IPS-18a (cell line): ENCODE results near the gene XKRX.

ENCODE experiments used
- H3K27ac ChIP-seq: one replicate; pipeline ENCODE4 v1.5.1; 2013; ENCODE audit warnings: low read length
- H3K27me3 ChIP-seq: one replicate; pipeline ENCODE4 v1.6.1; 2013; ENCODE audit warnings: mild to moderate bottlenecking, low read length; ENCODE audit not compliant: control insufficient read depth, insufficient read depth
- H3K36me3 ChIP-seq: one replicate; pipeline ENCODE4 v1.6.1; 2013; ENCODE audit warnings: low read depth, low read length; ENCODE audit not compliant: control insufficient read depth
- H3K4me1 ChIP-seq: one replicate; pipeline ENCODE4 v1.6.1; 2013; ENCODE audit warnings: low read depth, low read length; ENCODE audit not compliant: control insufficient read depth
- H3K4me3 ChIP-seq: one replicate; pipeline ENCODE4 v1.5.1; 2013; ENCODE audit warnings: low read length
- H3K9ac ChIP-seq: one replicate; pipeline ENCODE4 v1.6.1; 2013; ENCODE audit warnings: mild to moderate bottlenecking, low read length, moderate library complexity
- H3K9me3 ChIP-seq: one replicate; pipeline ENCODE4 v1.6.1; 2013; ENCODE audit warnings: low read depth, low read length; ENCODE audit not compliant: control insufficient read depth

The XKRX gene

GRCh38 chrX:100883654-100884053 lies 45.1 kb downstream of the XKRX start:
- Histone ChIP-seq H3K36me3 (no peaks in the 10 kb centered on the region), H3K4me3 (no peak overlapping the region), H3K9me3 (no peaks in the 10 kb centered on the region), H3K4me1 (peaks cover 3% of the 10 kb centered on the region), H3K27me3 (no peaks in the 10 kb centered on the region), H3K9ac (no peak overlapping the region), H3K27ac (no peak overlapping the region)

- no peaks in the 10 kb centered on the region for H3K36me3 ChIP-seq
- H3K4me3 ChIP-seq, result no peak overlapping the region
- H3K9me3 ChIP-seq, result no peaks in the 10 kb centered on the region
- peaks cover 3% of the 10 kb centered on the region for H3K4me1 ChIP-seq
- no peak overlapping the region for H3K9ac ChIP-seq
- no peak overlapping the region for H3K27ac ChIP-seq
- no peaks in the 10 kb centered on the region for H3K27me3 ChIP-seq
Observed at GRCh38 chrX:100880368-100880767, 48.3 kb downstream of the XKRX start.

DNA sequence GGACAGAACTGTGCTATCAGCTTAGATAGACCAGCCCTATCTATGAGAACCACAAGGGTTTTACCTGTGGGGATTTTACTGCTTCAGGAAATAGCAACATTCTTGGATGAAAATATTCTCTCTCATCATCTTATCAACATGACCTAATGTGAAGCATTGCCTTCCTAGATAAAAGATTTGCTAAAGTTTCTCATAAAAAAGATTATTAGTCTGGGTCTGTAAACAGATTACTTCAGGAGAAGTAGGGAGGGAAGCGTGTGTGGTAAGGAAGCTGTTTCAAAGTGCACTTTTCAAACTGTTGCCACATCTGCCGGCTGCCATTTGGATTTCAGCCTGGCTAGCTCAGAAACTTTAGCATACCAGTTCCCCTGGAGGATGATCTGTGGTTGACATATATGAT lies 54.4 kb downstream of the XKRX start, which contains the start of gene NOX1:
Gene NOX1, minus strand, starts transcription at position 35 of the 400 bp plus-strand sequence. CDS start 220 bp downstream, outside the sequence.
- no peak within 1 kb of the TSS for H3K27ac ChIP-seq
- no peak within 1 kb of the TSS for H3K9ac ChIP-seq
- H3K27me3 ChIP-seq, result no peaks in the 10 kb centered on the region
- H3K36me3 ChIP-seq, result no peaks in the 10 kb centered on the region
- H3K9me3 ChIP-seq, result no peaks in the 10 kb centered on the region
- no peak within 1 kb of the TSS for H3K4me3 ChIP-seq
- peaks cover 4% of the 10 kb centered on the region for H3K4me1 ChIP-seq

- Histone ChIP-seq H3K27ac (no peak overlapping the region), H3K9me3 (no peaks in the 10 kb centered on the region)
Observed at GRCh38 chrX:100871594-100872560, 56.8 kb downstream of the XKRX start.

GRCh38 chrX:100870527-100870926 lies 58.2 kb downstream of the XKRX start:
- no peak overlapping the region for H3K4me3 ChIP-seq
- no peaks in the 10 kb centered on the region for H3K9me3 ChIP-seq

More at GRCh38 chrX:100871594-100872560, 56.8 kb downstream of the XKRX start:
- no peaks in the 10 kb centered on the region for H3K36me3 ChIP-seq
- no peaks in the 10 kb centered on the region for H3K27me3 ChIP-seq
- peaks cover 4% of the 10 kb centered on the region for H3K4me1 ChIP-seq
- no peak overlapping the region for H3K4me3 ChIP-seq
- no peak overlapping the region for H3K9ac ChIP-seq

GRCh38 chrX:100868273-100868672 lies 60.4 kb downstream of the XKRX start:
- Histone ChIP-seq H3K27me3 (no peaks in the 10 kb centered on the region), H3K27ac (no peak overlapping the region), H3K36me3 (no peaks in the 10 kb centered on the region), H3K4me3 (no peak overlapping the region), H3K9me3 (no peaks in the 10 kb centered on the region), H3K4me1 (peaks cover 4% of the 10 kb centered on the region), H3K9ac (no peak overlapping the region)

More at GRCh38 chrX:100870527-100870926, 58.2 kb downstream of the XKRX start:
- Histone ChIP-seq H3K36me3 (no peaks in the 10 kb centered on the region), H3K27me3 (no peaks in the 10 kb centered on the region), H3K4me1 (peaks cover 4% of the 10 kb centered on the region), H3K27ac (no peak overlapping the region), H3K9ac (no peak overlapping the region)

DNA sequence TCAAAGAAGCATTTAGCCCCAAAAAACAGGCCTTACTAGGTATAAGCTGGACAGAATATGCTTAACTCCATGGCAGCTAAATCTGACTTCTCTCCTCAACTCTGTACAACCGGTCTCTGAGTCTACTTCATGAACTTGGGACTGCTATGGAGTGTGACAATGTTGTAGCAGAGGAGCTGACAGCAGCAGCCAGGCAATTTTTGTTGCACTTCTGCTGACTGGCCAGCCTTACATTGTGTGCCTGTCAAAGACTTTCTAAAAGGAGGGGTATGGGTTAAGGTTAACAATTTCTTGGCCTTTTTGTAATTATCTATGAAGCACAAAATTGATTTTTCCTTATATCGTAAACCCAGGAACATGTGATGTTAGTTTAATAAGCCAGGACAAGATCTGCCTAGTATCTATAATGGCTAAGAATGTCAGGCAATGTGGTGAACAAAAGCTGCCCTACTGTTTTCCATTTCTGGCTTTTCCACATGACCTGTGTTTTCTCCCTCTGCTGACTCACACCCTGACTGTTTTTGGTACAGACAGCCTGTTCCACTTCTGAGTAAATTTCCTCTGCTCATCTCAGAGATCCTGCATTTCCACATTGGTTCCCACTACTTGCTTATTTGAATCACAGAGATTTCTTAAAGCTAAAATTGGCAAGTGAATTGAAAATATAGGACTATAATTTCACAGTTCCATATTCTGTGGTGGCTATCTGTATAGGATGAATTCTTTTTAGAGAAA lies 63.9 kb downstream of the XKRX start:
- Histone ChIP-seq H3K9ac (no peak overlapping the region), H3K36me3 (no peaks in the 10 kb centered on the region), H3K27ac (no peak overlapping the region), H3K4me1 (no peaks in the 10 kb centered on the region), H3K4me3 (no peak overlapping the region), H3K9me3 (no peaks in the 10 kb centered on the region), H3K27me3 (no peaks in the 10 kb centered on the region)
